ENCODE results near the gene SLC22A3. TPM values are rescaled to one million over a fixed set of nuclear protein-coding genes. Genes with fewer than 3 reads are reported as not detected.
"Not testable (repeated sequence)": the region's sequence is repeated elsewhere in the genome, so short reads cannot be mapped to it uniquely, and the experiment has no call there.

The SLC22A3 gene, protein sequence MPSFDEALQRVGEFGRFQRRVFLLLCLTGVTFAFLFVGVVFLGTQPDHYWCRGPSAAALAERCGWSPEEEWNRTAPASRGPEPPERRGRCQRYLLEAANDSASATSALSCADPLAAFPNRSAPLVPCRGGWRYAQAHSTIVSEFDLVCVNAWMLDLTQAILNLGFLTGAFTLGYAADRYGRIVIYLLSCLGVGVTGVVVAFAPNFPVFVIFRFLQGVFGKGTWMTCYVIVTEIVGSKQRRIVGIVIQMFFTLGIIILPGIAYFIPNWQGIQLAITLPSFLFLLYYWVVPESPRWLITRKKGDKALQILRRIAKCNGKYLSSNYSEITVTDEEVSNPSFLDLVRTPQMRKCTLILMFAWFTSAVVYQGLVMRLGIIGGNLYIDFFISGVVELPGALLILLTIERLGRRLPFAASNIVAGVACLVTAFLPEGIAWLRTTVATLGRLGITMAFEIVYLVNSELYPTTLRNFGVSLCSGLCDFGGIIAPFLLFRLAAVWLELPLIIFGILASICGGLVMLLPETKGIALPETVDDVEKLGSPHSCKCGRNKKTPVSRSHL
- 1 to 10 TPM; 1.4 to 7.3 (median 1.6) TPM for total RNA-seq
- long read RNA-seq, donor 1, partial matches to known transcripts = 2 of 3 reads
- long read RNA-seq, donor 1, other reads (novel, unspliced or antisense) = 1 of 3 reads
- long read RNA-seq, donor 2 = 0 reads

- Histone ChIP-seq H3K36me3 (ENCODE audit: low read depth) (no peaks in the 10 kb centered on the region), H3K4me1 (ENCODE audit: low read depth) (no peaks in the 10 kb centered on the region), H3K9me3 (no peaks in the 10 kb centered on the region), H3K4me3 (peak within 1 kb of the TSS; percentile 24)
- intact Hi-C loops (cut with DNase I, micrococcal nuclease) = no loop called here
- DNase-seq (peak in 2 of 3 donors; percentile 21 to 63), ATAC-seq (peak; percentile 71)
- TF ChIP-seq CTCF (IDR thresholded peaks at IDR 0.05) = no peak
These were observed at the start of gene SLC22A3 for GRCh38 chr6:160348223-160349019. Gene SLC22A3, plus strand, starts transcription at chr6:160348378. Its CDS starts 42 bp downstream, at chr6:160348420.

- Histone ChIP-seq H3K9me3 (no peaks in the 10 kb centered on the region), H3K36me3 (ENCODE audit: low read depth) (no peaks in the 10 kb centered on the region), H3K4me1 (ENCODE audit: low read depth) (no peaks in the 10 kb centered on the region), H3K4me3 (no peak overlapping the region)
- no peak for TF ChIP-seq CTCF (IDR thresholded peaks at IDR 0.05)
- intact Hi-C loops (cut with DNase I, micrococcal nuclease) = no loop called here
- ATAC-seq = no peak
- DNase-seq = no peak
These were observed 48.6 kb upstream of the SLC22A3 start for GRCh38 chr6:160299559-160299958.

DNA sequence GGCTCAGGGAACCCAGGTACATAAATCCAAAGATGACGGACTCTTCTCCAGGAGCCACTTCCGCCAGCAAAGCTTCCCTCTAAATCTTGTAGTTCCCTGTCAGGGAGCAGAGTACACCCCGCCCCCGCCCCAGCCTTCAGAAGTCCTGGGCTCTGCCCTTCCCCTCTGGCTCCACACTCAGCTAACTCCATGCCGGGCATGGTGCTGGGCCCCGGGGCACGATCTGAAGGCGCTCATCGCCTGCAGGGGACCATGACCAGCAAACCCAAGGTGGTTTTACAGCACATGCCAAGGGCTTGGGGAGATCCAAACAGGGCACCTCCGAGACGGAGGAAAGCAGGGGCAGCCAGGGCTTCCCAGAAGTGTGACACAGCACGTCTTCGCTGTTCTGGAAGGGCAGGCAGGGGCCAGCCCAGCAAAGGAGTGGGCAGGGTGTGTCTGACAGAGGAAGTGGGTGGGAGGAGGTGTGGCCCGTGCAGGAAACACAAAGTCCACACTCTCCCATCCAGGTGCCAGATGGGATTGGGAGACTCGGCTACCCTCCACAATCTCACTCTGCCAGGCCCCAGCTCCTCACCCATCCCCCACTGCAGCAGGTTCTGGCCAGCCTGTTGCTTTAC is 48.0 kb upstream of the SLC22A3 start:
- DNase-seq (peak; percentile 86 to 88 (median 87)), ATAC-seq (peak; percentile 97)
- no peaks in the 10 kb centered on the region for H3K36me3 ChIP-seq (ENCODE audit: low read depth)
- TF ChIP-seq CTCF (IDR thresholded peaks at IDR 0.05) = no peak
- intact Hi-C loops (cut with DNase I, micrococcal nuclease) = no loop called here
- no peaks in the 10 kb centered on the region for H3K9me3 ChIP-seq
- no peaks in the 10 kb centered on the region for H3K4me1 ChIP-seq (ENCODE audit: low read depth)
- H3K4me3 ChIP-seq = no peak overlapping the region

- Histone ChIP-seq H3K36me3 (ENCODE audit: low read depth) (no peaks in the 10 kb centered on the region), H3K4me1 (ENCODE audit: low read depth) (no peaks in the 10 kb centered on the region), H3K4me3 (no peak overlapping the region), H3K9me3 (no peaks in the 10 kb centered on the region)
- DNase-seq = no peak
- no peak for TF ChIP-seq CTCF (IDR thresholded peaks at IDR 0.05)
- ATAC-seq = no peak
- intact Hi-C loops (cut with DNase I, micrococcal nuclease) = no loop called here
These were observed 46.8 kb upstream of the SLC22A3 start for GRCh38 chr6:160301339-160301738.

- H3K36me3 ChIP-seq (ENCODE audit: low read depth); H3K9me3 ChIP-seq; ATAC-seq; DNase-seq; H3K4me3 ChIP-seq; H3K4me1 ChIP-seq (ENCODE audit: low read depth); intact Hi-C loops (cut with DNase I, micrococcal nuclease): not testable (repeated sequence)
These were observed 45.6 kb upstream of the SLC22A3 start for GRCh38 chr6:160302431-160303082.
